GM06990 (cell line): ENCODE measurements around the gene ZNF300.
"Not testable (repeated sequence)": the region's sequence is repeated elsewhere in the genome, so short reads cannot be mapped to it uniquely, and the experiment has no call there.

Source experiments
- DNase-seq: peaks from one replicate; pipeline ENCODE4 v3.0.0-alpha.2; 2011; ENCODE audit not compliant: insufficient read length; ENCODE audit errors: extremely low read depth
- H3K27me3 ChIP-seq: replicated peaks from 2 replicates; pipeline ENCODE4 v1.6.0; 2011; ENCODE audit warnings: low read length; ENCODE audit not compliant: control insufficient read depth, insufficient read depth
- H3K36me3 ChIP-seq: 2 replicates; pipeline ENCODE4 v1.5.1; 2011; ENCODE audit warnings: low read length; ENCODE audit not compliant: control insufficient read depth, insufficient read depth
- H3K4me3 ChIP-seq: replicated peaks from 2 replicates; pipeline ENCODE4 v1.5.1; 2011; ENCODE audit warnings: low read depth, mild to moderate bottlenecking, control low read depth, low read length
- TF ChIP-seq, protein P1 (sequence below): IDR thresholded peaks from 2 replicates; pipeline ENCODE4 v1.5.1; 2011; ENCODE audit warnings: low read length, control low read depth, mild to moderate bottlenecking, inconsistent platforms; ENCODE audit not compliant: insufficient read depth, poor library complexity, severe bottlenecking

The ZNF300 gene

DNA sequence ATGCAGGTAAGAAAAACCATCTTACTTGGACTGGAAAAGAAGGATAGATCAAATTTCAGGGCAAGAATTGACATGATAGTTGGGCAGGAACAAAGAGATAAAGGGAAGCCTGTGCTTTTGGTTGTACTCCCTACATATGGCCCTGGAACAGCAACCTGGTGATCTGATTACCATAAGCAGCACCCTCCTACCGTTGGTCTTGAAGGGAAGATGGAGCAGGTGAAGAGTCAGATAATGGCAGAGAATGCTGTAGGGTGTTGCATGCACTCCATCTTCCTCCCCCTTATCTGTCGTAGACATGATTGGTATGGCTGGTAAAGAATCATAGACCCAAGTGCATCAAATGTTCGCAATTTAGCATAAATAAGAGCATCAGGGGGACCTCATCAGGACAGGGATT is 53.7 kb downstream of the ZNF300 start:
- no peaks in the 10 kb centered on the region for H3K27me3 ChIP-seq
- H3K4me3 ChIP-seq: no peak overlapping the region
- TF ChIP-seq, protein P1, sequence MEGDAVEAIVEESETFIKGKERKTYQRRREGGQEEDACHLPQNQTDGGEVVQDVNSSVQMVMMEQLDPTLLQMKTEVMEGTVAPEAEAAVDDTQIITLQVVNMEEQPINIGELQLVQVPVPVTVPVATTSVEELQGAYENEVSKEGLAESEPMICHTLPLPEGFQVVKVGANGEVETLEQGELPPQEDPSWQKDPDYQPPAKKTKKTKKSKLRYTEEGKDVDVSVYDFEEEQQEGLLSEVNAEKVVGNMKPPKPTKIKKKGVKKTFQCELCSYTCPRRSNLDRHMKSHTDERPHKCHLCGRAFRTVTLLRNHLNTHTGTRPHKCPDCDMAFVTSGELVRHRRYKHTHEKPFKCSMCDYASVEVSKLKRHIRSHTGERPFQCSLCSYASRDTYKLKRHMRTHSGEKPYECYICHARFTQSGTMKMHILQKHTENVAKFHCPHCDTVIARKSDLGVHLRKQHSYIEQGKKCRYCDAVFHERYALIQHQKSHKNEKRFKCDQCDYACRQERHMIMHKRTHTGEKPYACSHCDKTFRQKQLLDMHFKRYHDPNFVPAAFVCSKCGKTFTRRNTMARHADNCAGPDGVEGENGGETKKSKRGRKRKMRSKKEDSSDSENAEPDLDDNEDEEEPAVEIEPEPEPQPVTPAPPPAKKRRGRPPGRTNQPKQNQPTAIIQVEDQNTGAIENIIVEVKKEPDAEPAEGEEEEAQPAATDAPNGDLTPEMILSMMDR: no peak
- DNase-seq: no peak
- H3K36me3 ChIP-seq: no peaks in the 10 kb centered on the region

DNA sequence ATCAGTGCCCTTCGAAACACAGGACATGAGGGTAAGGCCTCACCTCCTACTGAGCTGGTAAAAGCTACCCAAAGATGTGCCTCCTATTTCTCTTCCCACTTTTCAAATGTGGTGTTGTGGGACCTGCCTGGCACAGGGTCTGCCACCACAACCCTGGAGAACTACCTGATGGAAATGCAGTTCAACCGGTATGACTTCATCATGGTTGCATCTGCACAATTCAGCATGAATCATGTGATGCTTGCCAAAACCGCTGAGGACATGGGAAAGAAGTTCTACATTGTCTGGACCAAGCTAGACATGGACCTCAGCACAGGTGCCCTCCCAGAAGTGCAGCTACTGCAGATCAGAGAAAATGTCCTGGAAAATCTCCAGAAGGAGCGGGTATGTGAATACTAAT is 56.5 kb downstream of the ZNF300 start:
- H3K27me3 ChIP-seq: no peaks in the 10 kb centered on the region
- TF ChIP-seq, protein P1: no peak
- no peaks in the 10 kb centered on the region for H3K36me3 ChIP-seq
- H3K4me3 ChIP-seq: no peak overlapping the region
- no peak for DNase-seq

DNA sequence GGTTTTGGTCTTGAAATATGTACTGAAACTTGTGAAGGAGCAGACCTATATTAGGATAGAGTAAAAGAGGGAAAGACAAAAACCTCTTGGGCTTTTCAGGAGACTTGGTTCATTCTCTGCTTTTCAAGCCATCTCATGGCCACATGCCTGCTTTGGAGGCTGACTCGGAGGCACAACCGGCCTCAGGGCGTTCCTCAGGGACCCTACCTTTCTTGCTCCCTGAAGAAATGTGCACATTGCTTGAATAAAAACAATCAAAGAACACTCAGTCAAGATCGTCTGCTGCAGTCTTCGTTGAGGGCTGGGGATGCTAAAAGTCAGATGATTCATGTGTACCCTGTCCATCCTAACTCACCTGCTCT is 57.5 kb downstream of the ZNF300 start:
- no peak overlapping the region for H3K4me3 ChIP-seq
- TF ChIP-seq, protein P1: no peak
- no peaks in the 10 kb centered on the region for H3K27me3 ChIP-seq
- no peaks in the 10 kb centered on the region for H3K36me3 ChIP-seq
- no peak for DNase-seq

DNA sequence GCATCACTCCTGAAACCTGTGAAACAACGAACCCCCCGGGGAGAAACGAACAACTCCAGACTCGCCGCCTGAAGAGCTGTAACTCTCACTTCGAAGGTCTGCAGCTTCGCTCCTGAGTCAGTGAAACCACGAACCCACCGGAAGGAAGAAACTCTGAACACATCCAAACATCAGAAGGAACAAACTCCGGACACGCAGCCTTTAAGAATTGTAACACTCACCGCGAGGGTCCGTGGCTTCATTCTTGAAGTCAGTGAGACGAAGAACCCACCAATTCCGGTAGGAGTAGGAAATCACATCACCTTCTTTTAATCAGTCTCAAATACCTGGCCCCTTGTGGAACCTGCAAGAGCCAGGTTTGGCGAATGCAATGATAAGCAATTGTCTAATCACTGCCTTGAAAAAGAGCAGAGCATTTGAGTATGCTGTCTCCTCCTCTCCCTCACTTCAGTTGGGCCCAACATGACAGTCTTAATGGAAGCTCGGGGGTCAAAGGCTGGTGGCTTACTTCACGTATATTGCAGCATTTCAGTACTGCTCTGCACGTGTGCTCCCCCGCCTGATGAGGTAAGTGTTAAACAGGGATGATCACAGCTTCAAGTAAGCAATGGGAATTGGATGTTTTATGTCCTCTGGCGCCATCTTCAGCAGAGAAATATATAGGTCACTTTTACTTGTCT is 58.0 kb downstream of the ZNF300 start:
- TF ChIP-seq, protein P1: peak; percentile 59
- no peak overlapping the region for H3K4me3 ChIP-seq
- H3K27me3 ChIP-seq: no peaks in the 10 kb centered on the region
- H3K36me3 ChIP-seq: no peaks in the 10 kb centered on the region
- DNase-seq: peak; percentile 68

DNA sequence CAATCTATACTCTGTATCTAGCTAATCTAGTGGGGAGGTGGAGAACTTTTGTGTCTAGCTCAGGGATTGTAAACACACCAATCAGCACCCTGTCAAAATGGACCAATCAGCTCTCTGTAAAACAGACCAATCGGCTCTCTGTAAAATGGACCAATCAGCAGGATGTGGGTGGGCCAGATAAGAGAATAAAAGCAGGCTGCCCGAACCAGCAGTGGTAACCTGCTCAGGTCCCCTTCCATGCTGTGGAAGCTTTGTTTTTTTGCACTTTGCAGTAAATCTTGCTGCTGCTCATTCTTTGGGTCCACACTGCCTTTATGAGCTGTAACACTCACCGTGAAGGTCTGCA is 58.5 kb downstream of the ZNF300 start, which contains the start of gene IRGM:
Gene IRGM (plus strand): TSS at position 214 of the 346 bp plus-strand sequence. CDS start 1,603 bp downstream, outside the sequence.
- H3K4me3 ChIP-seq, H3K36me3 ChIP-seq, H3K27me3 ChIP-seq, DNase-seq: not testable (repeated sequence)

DNA sequence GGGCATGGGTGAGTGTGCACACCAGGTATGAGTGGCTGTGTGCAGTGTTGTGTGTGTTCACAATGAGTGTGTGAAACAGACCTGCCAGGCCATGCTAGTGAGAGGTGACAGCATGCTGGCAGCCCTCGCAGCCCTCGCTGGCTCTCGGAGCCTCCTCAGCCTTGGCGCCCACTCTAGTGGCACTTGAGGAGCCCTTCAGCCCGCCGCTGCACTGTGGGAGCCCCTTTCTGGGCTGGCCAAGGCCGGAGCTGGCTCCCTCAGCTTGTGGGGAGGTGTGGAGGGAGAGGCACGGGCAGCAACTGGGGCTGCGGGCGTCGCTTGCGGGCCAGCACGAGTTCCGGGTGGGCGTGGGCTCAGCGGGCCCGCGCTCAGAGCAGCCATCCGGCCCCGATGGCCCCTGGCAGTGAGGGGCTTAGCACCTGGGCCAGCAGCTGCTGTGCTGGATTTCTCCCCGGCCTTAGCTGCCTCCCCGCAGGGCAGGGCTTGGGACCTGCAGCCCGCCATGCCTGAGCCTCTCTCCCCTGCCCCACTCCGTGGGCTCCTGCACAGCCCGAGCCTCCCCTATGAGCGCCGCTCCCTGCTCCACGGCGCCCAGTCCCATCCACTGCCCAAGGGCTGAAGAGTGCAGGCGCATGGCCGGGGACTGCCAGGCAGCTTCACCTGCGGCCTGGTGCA is 59.5 kb downstream of the ZNF300 start:
- not testable (repeated sequence) for H3K4me3 ChIP-seq, H3K27me3 ChIP-seq, H3K36me3 ChIP-seq, DNase-seq
